Astrocyte (in vitro differentiated cells and primary cell): Measurements from ENCODE around the gene ANLN. TPM values are rescaled to one million over a fixed set of nuclear protein-coding genes. Genes with fewer than 3 reads are reported as not detected.

Experiments
- DNase-seq: peaks from one replicate; pipeline ENCODE4 v3.0.0-alpha.2; 2010; ENCODE audit warnings: low read depth
- FAIRE-seq: peaks from 2 replicates; lab custom pipeline; 2011; peaks lifted over from hg19 to GRCh38; lab: Jason Lieb, UNC
- H2AFZ ChIP-seq: 2 replicates; pipeline ENCODE4 v1.6.0; 2012; ENCODE audit warnings: low read depth, low read length, inconsistent platforms
- H3K27ac ChIP-seq: 2 replicates; pipeline ENCODE4 v1.5.1; 2011; ENCODE audit warnings: low read depth, low read length, inconsistent platforms
- H3K27me3 ChIP-seq: 2 replicates; pipeline ENCODE4 v1.6.0; 2011; ENCODE audit warnings: low read length, inconsistent platforms; ENCODE audit not compliant: insufficient read depth
- H3K36me3 ChIP-seq: 2 replicates; pipeline ENCODE4 v1.5.1; 2011; ENCODE audit warnings: low read length, inconsistent platforms; ENCODE audit not compliant: insufficient read depth
- H3K4me1 ChIP-seq: 2 replicates; pipeline ENCODE4 v1.5.1; 2011; ENCODE audit warnings: low read length, inconsistent platforms; ENCODE audit not compliant: insufficient read depth
- H3K4me2 ChIP-seq: 2 replicates; pipeline ENCODE4 v1.6.0; 2012; ENCODE audit warnings: low read length, inconsistent platforms
- H3K4me3 ChIP-seq: 2 replicates; pipeline ENCODE4 v1.5.1; 2011; ENCODE audit warnings: low read depth, mild to moderate bottlenecking, low read length, inconsistent platforms; ENCODE audit not compliant: insufficient read depth
- H3K79me2 ChIP-seq: 2 replicates; pipeline ENCODE4 v1.6.0; 2012; ENCODE audit warnings: mild to moderate bottlenecking, low read length, inconsistent platforms; ENCODE audit not compliant: insufficient read depth
- H3K9ac ChIP-seq: 2 replicates; pipeline ENCODE4 v1.6.0; 2012; ENCODE audit warnings: mild to moderate bottlenecking, low read length, inconsistent platforms
- H3K9me3 ChIP-seq: 2 replicates; pipeline ENCODE4 v1.5.1; 2012; ENCODE audit warnings: low read depth, mild to moderate bottlenecking, low read length, inconsistent platforms; ENCODE audit not compliant: insufficient read depth
- H4K20me1 ChIP-seq: 2 replicates; pipeline ENCODE4 v1.6.0; 2012; ENCODE audit warnings: low read length, inconsistent platforms; ENCODE audit not compliant: insufficient read depth
- H3K27ac Mint-ChIP-seq: one replicate; pipeline ENCODE4 v1.8.0; 2021; ENCODE audit warnings: mild to moderate bottlenecking, mixed read lengths; ENCODE audit not compliant: unreplicated experiment
- H3K27me3 Mint-ChIP-seq: one replicate; pipeline ENCODE4 v1.8.0; 2021; ENCODE audit warnings: low read depth, mixed read lengths; ENCODE audit not compliant: unreplicated experiment
- H3K36me3 Mint-ChIP-seq: one replicate; pipeline ENCODE4 v1.8.0; 2021; ENCODE audit warnings: low read depth, mixed read lengths; ENCODE audit not compliant: unreplicated experiment
- H3K4me1 Mint-ChIP-seq: one replicate; pipeline ENCODE4 v1.8.0; 2021; ENCODE audit warnings: low read depth, mixed read lengths; ENCODE audit not compliant: unreplicated experiment
- H3K4me3 Mint-ChIP-seq: one replicate; pipeline ENCODE4 v1.8.0; 2021; ENCODE audit warnings: mild to moderate bottlenecking, moderate library complexity, mixed read lengths; ENCODE audit not compliant: unreplicated experiment
- H3K9me3 Mint-ChIP-seq: one replicate; pipeline ENCODE4 v1.8.0; 2021; ENCODE audit warnings: mild to moderate bottlenecking, mixed read lengths; ENCODE audit not compliant: unreplicated experiment
- CTCF ChIP-seq: IDR thresholded peaks from 2 replicates; pipeline ENCODE4 v1.5.1; 2011; ENCODE audit warnings: low read depth, mild to moderate bottlenecking, inconsistent platforms, low read length, moderate library complexity; ENCODE audit not compliant: insufficient read depth
- EZH2 ChIP-seq: IDR thresholded peaks from 2 replicates; pipeline ENCODE4 v1.6.1; 2012; ENCODE audit warnings: mild to moderate bottlenecking, low read length, inconsistent platforms; ENCODE audit not compliant: insufficient read depth
- total RNA-seq: library from RNA; stranded (reverse); gene quantifications from 2 replicates; pipeline ENCODE4 v1.2.1, GENCODE V29; 2021

The ANLN gene
- total RNA-seq, 1 donor from 2014 or later = 20.4 TPM

- no peaks in the 10 kb centered on the region for H3K27me3 ChIP-seq
These were observed 18.2 kb downstream of the ANLN start for GRCh38 chr7:36407636-36408550.

GRCh38 chr7:36408589-36408988, 18.9 kb downstream of the ANLN start:
- FAIRE-seq = no peak
- H3K4me2 ChIP-seq = peak overlapping the region; percentile 26
- TF ChIP-seq EZH2 (no peak), CTCF (no peak)

More at GRCh38 chr7:36407636-36408550, 18.2 kb downstream of the ANLN start:
- Histone ChIP-seq H3K9me3 (no peaks in the 10 kb centered on the region), H3K4me2 (no peak overlapping the region), H4K20me1 (no peaks in the 10 kb centered on the region), H3K9ac (no peak overlapping the region), H3K27ac (no peak overlapping the region), H3K79me2 (peaks cover 87% of the 10 kb centered on the region), H3K4me3 (no peak overlapping the region), H3K36me3 (peaks cover 24% of the 10 kb centered on the region), H2AFZ (no peak overlapping the region), H3K4me1 (peaks cover 5% of the 10 kb centered on the region)
- Mint-ChIP-seq H3K4me3 (no peak overlapping the region), H3K36me3 (no peaks in the 10 kb centered on the region), H3K27me3 (no peaks in the 10 kb centered on the region), H3K4me1 (peaks cover 5% of the 10 kb centered on the region), H3K9me3 (no peaks in the 10 kb centered on the region), H3K27ac (no peak overlapping the region)
- DNase-seq (no peak), FAIRE-seq (no peak)
- no peak for TF ChIP-seq EZH2
- TF ChIP-seq CTCF = no peak

GRCh38 chr7:36409180-36409579, 19.5 kb downstream of the ANLN start:
- DNase-seq (no peak), FAIRE-seq (no peak)
- Mint-ChIP-seq H3K4me1 (peaks cover 5% of the 10 kb centered on the region), H3K36me3 (no peaks in the 10 kb centered on the region), H3K4me3 (no peak overlapping the region), H3K27me3 (no peaks in the 10 kb centered on the region), H3K9me3 (no peaks in the 10 kb centered on the region), H3K27ac (no peak overlapping the region)
- H3K27me3 ChIP-seq = no peaks in the 10 kb centered on the region
- no peaks in the 10 kb centered on the region for H4K20me1 ChIP-seq
- H3K4me1 ChIP-seq = peaks cover 5% of the 10 kb centered on the region
- H3K27ac ChIP-seq = no peak overlapping the region
- H3K4me3 ChIP-seq = no peak overlapping the region
- peaks cover 32% of the 10 kb centered on the region for H3K36me3 ChIP-seq
- H3K9me3 ChIP-seq = no peaks in the 10 kb centered on the region
- no peak overlapping the region for H3K9ac ChIP-seq
- peaks cover 86% of the 10 kb centered on the region for H3K79me2 ChIP-seq
- H2AFZ ChIP-seq = no peak overlapping the region
- TF ChIP-seq CTCF = no peak
- no peak overlapping the region for H3K4me2 ChIP-seq

More at GRCh38 chr7:36408589-36408988, 18.9 kb downstream of the ANLN start:
- Histone ChIP-seq H4K20me1 (no peaks in the 10 kb centered on the region), H3K36me3 (peaks cover 28% of the 10 kb centered on the region), H3K9me3 (no peaks in the 10 kb centered on the region), H3K27ac (no peak overlapping the region), H3K79me2 (peaks cover 88% of the 10 kb centered on the region), H3K4me3 (no peak overlapping the region), H3K4me1 (peaks cover 5% of the 10 kb centered on the region), H2AFZ (no peak overlapping the region), H3K27me3 (no peaks in the 10 kb centered on the region), H3K9ac (no peak overlapping the region)
- Mint-ChIP-seq H3K4me3 (no peak overlapping the region), H3K27ac (no peak overlapping the region), H3K27me3 (no peaks in the 10 kb centered on the region), H3K9me3 (no peaks in the 10 kb centered on the region), H3K36me3 (no peaks in the 10 kb centered on the region), H3K4me1 (peaks cover 5% of the 10 kb centered on the region)
- no peak for DNase-seq
